PC-9 (cell line): ENCODE measurements around the gene RSF1.
"Not testable (repeated sequence)": the region's sequence is repeated elsewhere in the genome, so short reads cannot be mapped to it uniquely, and the experiment has no call there.

Experiments
- EZH2 ChIP-seq: fragments of 200-600 bp; sonication (generic); IDR thresholded peaks from 2 replicates; pipeline ENCODE4 v1.8.0; 2017; ENCODE audit warnings: antibody characterized with exemption, low read depth
- TF ChIP-seq, protein P1 (sequence below): fragments of 200-600 bp; sonication (generic); conservative IDR thresholded peaks from 2 replicates; pipeline ENCODE4 v1.6.1; 2017; ENCODE audit warnings: mixed run types, antibody characterized with exemption, mild to moderate bottlenecking, moderate library complexity

- TF ChIP-seq, protein P1, sequence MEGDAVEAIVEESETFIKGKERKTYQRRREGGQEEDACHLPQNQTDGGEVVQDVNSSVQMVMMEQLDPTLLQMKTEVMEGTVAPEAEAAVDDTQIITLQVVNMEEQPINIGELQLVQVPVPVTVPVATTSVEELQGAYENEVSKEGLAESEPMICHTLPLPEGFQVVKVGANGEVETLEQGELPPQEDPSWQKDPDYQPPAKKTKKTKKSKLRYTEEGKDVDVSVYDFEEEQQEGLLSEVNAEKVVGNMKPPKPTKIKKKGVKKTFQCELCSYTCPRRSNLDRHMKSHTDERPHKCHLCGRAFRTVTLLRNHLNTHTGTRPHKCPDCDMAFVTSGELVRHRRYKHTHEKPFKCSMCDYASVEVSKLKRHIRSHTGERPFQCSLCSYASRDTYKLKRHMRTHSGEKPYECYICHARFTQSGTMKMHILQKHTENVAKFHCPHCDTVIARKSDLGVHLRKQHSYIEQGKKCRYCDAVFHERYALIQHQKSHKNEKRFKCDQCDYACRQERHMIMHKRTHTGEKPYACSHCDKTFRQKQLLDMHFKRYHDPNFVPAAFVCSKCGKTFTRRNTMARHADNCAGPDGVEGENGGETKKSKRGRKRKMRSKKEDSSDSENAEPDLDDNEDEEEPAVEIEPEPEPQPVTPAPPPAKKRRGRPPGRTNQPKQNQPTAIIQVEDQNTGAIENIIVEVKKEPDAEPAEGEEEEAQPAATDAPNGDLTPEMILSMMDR = not testable (repeated sequence)
- TF ChIP-seq EZH2 = not testable (repeated sequence)
Observed at GRCh38 chr11:77861444-77861843, 40.9 kb upstream of the RSF1 start.
